ENCODE measurements around the gene KLHL24. TPM values are rescaled to one million over a fixed set of nuclear protein-coding genes. Genes with fewer than 3 reads are reported as not detected.
A peak's percentile ranks its signal among the peaks of the same experiment; 100 is the strongest.
"Not testable (repeated sequence)": the region's sequence is repeated elsewhere in the genome, so short reads cannot be mapped to it uniquely, and the experiment has no call there.

Gene KLHL24
- total RNA-seq, 4 donors from 2014 or later, result 47.2 to 99.5 (median 80.3) TPM

DNA sequence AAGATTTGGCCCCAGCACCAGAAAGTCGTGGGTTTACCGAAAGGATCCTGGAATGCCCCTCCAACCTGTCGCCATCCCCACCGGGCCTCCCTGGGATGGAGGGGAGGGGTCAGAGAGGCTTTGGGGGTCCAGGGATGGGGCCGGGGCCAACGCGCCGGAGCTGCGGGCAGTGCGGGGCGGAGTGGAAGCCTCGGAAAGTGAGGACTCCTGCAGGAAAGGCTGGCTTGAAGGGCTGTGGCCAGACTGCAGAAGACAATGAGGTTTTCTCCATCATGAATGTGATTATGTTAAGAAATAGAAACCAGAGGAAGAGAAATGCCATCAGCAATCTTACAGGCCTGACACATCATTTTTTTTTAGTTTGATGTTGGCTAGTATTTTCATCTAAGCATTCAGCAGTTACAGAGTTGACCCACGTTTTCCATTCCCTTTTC lies 62.9 kb downstream of the KLHL24 start:
- DNase-seq (ENCODE audit: low spot score) (no peak), ATAC-seq (ENCODE audit: low FRiP score) (peak; percentile 62)
- TF ChIP-seq, protein P1, sequence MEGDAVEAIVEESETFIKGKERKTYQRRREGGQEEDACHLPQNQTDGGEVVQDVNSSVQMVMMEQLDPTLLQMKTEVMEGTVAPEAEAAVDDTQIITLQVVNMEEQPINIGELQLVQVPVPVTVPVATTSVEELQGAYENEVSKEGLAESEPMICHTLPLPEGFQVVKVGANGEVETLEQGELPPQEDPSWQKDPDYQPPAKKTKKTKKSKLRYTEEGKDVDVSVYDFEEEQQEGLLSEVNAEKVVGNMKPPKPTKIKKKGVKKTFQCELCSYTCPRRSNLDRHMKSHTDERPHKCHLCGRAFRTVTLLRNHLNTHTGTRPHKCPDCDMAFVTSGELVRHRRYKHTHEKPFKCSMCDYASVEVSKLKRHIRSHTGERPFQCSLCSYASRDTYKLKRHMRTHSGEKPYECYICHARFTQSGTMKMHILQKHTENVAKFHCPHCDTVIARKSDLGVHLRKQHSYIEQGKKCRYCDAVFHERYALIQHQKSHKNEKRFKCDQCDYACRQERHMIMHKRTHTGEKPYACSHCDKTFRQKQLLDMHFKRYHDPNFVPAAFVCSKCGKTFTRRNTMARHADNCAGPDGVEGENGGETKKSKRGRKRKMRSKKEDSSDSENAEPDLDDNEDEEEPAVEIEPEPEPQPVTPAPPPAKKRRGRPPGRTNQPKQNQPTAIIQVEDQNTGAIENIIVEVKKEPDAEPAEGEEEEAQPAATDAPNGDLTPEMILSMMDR (IDR thresholded peaks at IDR 0.05), result no peak

DNA sequence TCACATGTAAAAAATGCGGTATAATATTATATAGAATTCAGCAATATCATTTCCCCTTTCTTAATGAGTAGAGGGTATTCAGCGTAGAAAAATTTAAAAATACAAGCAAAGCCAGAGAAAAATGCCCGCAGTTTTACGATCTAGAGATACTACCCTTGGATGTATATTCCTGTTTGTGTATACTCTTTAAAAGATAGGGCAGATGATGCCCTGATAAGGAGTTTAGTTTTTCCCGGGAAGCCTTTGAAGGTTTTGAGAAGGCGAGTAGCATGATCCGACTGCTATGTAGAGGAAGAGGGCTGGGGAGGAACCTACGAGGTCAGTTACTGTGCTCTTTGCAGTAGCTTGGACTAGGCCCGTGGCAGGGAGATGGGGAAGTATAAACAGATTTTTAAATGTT lies 63.3 kb downstream of the KLHL24 start:
- DNase-seq (ENCODE audit: low spot score), result no peak
- TF ChIP-seq, protein P1 (IDR thresholded peaks at IDR 0.05), result no peak
- ATAC-seq (ENCODE audit: low FRiP score), result no peak

DNA sequence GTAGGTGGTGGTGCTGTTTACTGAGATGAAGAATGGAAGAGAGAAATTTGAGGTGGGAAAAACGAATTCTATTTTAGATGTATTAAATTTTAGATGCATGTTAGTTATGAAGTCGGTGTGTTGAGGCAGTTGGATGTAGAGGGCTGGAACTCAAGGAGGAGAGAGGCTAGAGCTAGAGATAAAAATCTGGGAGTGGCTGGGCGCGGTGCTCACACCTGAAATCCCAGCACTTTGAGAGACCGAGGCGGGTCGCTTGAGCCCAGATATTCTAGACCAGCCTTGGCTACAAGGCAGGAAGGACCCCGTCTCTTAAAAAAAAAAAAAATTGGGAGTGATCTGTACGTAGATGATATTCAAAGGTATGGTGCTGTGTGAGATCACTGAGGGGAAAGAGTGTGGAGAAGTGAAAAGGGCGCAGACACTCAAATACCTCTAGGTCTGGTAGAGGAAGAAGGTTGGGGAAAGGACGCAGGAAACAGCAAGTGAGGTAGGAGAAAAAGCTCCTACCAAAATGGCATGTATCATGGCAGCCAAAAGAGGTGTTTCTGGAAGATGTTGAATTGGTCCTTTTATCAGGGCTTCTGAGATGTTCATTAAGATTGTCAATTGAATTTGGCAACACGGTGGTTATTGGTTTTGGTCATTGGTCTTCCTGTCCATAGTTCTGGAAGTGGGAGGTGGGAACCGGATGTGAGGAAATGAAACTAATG lies 64.0 kb downstream of the KLHL24 start:
- TF ChIP-seq, protein P1 (IDR thresholded peaks at IDR 0.05), result no peak
- no peak for ATAC-seq (ENCODE audit: low FRiP score)
- no peak for DNase-seq (ENCODE audit: low spot score)

DNA sequence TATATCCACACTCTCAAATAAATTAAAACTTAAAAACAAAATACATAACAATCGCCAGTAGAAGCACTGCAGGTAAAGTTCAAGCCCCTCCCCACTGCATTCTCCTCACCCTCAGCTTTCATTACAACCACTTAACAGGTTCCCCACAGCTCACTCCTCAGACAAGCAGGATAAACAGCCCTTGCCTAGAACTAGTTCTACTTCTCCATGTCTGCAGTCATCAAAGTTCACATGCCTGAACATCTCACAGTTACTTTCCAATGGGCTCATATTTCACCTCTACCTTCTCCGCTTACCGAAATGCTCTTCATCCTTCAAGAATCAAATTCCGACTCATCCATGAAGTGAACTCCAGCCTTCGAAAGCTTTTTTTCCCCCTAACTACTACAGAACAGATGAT lies 66.3 kb downstream of the KLHL24 start:
- no peak for ATAC-seq (ENCODE audit: low FRiP score)

DNA sequence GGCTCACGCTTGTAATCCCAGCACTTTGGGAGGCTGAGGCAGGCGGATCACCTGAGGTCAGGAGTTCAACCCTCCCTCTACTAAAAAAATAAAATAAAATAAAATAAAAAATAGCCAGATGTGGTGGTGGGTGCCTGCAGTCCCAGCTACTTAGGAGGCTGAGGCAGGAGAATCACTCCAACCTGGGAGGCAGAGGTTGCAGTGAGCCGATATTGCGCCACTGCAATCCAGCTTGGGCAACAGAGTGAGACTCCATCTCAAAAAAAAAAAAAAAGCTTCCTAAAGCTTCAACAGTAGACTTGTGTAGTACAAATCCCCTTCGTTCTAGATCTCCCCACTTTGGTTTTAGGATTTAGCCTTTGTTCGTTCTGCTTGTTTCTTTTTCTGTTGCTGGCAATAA lies 68.5 kb downstream of the KLHL24 start:
- not testable (repeated sequence) for DNase-seq (ENCODE audit: low spot score); ATAC-seq (ENCODE audit: low FRiP score)

More for the DNA sequence above, 66.3 kb downstream of the KLHL24 start:
- TF ChIP-seq, protein P1 (IDR thresholded peaks at IDR 0.05), result no peak
- DNase-seq (ENCODE audit: low spot score), result no peak

DNA sequence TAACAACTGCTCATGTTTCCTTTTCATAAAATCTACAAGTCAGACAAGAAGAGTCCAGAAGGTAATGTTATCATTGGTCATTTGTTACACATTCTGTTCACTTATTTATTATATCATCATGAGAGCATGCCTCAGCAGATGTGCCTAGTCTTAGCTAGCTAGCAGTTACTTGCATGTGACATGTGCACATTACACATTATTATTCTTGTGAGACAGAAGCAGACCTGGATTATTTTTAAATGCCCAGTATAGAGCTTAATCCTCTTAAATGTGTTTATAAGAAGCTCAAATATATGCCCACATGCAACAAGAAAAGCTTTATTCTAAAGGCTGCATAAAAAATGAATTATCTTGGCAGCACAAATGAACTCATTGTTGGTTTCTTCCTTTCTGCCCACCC lies 74.8 kb downstream of the KLHL24 start:
- ATAC-seq (ENCODE audit: low FRiP score), result no peak
- TF ChIP-seq, protein P1 (IDR thresholded peaks at IDR 0.05), result no peak
- DNase-seq (ENCODE audit: low spot score), result no peak

DNA sequence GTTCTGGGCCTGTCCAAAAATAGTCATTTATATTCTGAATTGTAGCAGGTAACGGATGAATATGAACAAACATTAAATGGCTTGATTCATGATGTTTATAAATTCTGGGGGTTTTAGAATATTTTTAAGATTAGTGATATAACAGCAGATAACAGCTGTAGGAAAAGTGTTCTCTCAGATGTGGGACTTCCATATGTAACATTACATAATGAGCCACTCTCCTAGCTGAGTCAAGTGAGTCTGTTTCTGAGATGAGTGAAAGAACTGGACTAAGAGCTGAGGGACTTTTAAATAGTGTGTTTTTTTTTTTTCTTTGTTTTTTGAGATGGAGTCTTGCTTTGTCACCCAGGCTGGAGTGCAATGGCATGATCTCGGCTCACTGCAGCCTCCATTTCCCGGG lies 76.1 kb downstream of the KLHL24 start:
- TF ChIP-seq, protein P1 (IDR thresholded peaks at IDR 0.05), result no peak
- no peak for DNase-seq (ENCODE audit: low spot score)
- ATAC-seq (ENCODE audit: low FRiP score), result no peak

Measured in omental fat pad (tissue), 4 donors.